NCI-H1105 treated with DMSO at 0.1 percent for 48 hours (cell line): ENCODE results near the gene TUBGCP2.
"Not testable (repeated sequence)": the region's sequence is repeated elsewhere in the genome, so short reads cannot be mapped to it uniquely, and the experiment has no call there.

ENCODE experiments used
- DNase-seq: peaks from one replicate; lab custom pipeline; 2025; lab: John Stamatoyannopoulos, UW

Gene TUBGCP2

DNA sequence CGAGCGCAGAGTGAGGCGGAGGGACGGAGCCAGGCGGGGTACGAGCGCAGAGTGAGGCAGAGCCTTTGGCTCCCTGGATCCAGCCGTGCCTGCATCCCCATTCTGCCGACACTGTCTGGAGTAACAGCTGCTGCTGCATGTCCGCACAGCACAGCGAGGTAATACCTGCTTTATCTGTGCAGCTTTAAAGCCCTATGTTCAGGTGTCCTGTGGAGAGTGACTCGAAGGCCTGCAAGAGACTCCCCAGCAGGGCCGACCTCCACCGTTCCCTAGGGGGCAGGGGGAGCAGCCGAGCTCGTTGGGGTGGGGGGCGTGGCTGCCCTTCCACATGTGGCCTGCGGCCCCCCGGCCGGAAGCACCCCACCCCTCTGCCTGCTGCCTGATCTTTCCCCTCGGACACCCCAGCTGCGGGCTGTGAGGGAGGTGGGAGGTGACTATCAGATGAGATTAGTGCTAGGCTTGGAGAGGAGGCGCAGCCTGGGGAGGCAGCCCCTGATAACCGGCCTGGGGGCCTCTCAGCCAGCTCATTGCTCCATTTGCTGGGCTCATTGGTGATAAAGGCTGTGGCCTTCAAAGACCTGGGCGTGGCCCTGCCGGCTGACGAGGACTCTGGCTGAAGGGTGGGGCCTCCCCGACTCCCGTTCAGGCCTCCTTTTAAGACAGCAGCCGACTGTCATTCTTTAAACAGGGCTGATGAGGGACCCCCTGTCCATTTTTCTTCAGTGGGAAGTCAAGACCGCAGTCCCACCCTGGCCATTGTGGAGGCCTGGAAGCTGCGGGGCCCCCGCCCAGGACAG, 63.0 kb downstream of the TUBGCP2 start:
- DNase-seq, result no peak

DNA sequence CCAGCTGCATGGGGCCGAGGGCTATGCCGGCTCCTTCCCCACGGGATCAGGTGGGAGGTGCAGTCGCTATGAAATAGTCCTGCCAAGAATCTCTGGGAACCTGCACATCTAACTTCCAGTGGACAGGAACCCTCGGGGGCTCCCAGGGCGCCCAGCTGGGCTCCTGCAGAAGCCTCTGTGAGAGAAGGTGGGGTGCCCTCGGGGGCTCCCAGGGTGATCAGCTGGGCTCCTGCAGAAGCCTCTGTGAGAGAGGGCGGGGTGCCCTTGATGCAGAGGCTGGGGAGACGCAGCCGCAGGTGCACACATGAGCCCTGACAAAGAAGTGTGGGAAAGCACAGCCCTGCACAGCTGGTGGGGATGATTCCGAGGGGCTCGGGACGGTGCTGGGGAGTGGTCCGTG, 65.1 kb downstream of the TUBGCP2 start:
- DNase-seq, result no peak

DNA sequence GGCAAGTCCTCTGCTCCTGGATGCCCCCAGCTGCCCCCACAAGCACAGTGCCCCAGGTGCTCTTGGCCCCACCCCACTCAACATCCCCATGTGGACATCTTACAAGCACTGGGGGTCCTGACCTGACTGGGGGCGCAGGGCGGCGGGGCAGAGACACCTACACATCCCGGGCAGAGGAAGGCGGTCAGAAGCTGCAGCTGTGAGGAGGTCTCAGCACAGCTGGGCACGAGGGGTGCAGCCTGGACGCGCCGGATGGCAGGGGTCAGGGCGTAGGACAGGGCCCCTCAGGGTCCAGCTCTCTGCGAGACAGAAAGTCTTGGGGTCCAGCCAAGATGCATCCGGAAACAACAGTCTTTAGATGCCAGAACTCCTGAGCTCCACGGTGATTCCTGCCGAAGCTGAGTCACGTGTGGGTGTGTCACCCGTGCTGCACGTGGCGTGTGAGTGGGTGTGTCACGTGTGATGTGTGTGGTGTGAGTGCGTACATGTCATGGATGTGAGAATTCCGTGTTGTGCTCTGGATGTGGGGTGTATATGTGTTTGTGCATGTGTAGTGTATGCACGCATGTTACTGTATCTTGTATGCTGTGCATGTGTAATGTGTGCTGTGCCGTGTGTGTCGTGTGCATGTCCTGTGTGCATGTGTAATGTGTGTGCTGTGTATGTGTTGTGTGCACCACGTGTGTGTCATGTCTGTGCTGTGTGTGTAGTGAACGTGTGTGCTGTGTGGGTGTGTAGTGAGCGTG, 65.9 kb downstream of the TUBGCP2 start:
- no peak for DNase-seq

DNA sequence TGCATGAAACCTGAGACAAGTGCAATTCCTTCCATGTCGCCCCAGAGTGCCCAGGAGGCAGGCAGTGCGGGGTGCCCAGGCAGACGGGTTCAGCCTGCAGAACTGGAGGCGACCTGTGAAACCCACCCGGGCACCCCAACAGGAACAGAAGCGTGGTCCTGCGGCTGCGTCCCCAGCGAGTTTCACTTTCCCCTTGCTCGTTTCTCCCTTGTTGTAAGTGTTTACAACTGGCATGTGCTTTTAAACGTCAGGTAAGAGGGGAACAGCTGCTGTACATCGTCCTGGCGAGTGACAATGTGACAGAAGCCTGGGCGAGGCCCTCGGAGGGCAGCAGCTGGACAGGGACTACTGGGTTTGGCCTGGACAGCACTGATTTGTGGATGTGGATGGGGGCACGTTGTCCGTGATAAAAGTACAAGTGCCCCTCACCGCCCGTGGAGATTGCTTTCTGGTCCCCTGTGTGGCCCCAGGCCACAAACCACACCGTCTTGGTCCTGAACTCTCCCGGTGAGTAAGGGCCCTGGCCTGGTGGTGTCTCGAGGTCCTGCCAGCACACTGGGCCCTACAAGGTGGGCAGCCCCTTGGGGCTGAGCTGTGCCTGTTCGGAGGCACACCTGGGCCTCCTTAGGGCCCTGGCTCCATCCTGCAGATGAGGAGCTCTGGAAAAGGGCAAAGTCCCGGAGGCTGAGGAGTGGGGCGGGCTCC, 67.0 kb downstream of the TUBGCP2 start:
- DNase-seq, result no peak

DNA sequence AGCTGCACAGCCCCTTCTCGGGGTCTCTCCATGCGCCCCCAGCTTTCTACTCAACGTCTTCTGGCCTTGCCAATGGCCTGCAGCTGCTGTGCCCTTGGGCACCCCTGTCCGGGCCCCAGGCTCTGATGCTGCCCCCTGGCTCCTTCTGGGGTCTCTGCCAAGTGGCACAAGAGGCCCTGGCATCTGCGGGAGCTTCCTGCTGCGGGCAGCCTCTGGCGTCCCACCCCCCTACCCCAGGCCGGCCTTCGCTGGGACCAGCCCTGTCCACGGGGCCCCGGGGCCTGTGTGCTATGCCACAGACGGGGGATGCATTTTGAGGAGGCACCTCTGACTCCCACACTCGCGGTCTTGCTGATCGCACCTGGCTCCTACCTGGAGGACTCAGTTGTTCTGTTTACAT, 68.7 kb downstream of the TUBGCP2 start:
- no peak for DNase-seq

DNA sequence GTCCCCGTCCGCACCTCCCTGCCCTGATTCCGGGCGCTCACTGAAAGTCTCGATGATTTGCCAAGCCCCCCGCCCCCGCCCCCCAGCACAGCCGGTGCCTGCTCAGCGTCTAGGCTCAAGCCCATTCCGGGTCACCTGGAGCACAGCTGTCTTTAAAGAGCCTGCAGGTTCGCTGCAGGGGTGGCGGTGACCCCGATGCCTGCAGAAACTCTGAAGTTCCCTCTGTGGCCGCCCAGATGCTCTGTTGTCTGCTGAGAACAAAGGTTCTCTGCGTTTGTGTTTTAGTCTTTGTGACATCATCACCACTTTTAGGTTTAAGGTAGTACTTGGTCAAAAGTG, 70.2 kb downstream of the TUBGCP2 start:
- no peak for DNase-seq

DNA sequence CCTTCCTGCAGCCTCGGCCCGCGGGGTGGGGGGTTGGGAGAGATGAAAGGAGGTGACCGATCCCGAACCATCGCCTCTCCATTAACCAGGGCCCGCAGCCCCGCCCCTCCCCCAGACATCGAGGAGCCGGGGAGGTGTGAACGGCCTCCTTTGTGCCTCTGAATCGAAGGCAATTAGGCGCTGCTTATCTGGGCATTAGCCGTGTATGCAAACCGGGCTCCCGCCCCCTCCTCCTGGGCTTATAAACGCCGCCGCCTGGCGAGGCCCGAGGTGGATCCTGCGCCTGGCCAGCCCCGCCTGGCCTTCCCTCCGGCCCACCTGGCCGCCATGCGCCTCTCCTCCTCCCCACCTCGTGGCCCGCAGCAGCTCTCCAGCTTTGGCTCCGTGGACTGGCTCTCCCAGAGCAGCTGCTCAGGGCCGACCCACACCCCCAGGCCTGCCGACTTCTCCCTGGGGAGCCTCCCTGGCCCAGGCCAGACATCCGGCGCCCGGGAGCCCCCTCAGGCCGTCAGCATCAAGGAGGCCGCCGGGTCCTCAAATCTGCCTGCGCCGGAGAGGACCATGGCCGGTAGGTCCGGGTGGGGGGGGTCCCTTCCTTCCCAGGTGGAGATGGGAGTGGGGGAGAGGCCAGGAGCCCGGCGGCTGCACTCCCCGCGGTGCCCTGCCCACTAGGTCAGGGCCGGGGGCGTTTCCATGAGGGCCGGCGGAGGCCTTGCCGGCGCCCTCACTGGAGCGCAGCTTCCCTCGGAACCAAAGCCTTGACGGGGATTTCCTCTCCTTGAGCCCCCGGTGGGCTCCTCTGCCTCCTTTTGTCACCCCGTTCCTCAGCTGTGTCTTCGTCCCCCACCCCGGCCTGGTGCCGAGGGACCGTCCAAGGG, 70.8 kb downstream of the TUBGCP2 start, which contains the start of gene VENTX:
TSS of gene VENTX (plus strand) at position 268 of the 878 bp plus-strand sequence. CDS start at position 328, 60 bp downstream.
- DNase-seq, result peak; percentile 39

DNA sequence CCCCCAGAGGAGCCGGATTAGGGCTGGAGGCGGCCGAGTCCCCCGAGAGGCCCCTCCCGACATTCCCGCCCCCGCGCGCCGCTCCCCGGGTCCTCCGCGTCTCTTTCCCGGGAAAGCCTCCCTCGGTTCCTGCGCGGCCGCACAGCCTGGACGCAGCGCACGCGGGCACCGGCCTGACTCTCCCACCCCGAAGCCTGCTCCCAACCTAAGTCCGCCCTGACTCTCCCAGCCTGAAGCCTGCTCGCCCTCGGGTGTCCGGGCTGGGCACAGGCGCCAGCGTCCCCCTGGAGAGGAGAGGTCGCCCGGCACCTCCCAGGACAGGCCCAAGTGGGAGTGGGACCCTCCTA, 71.5 kb downstream of the TUBGCP2 start:
- DNase-seq, result no peak

DNA sequence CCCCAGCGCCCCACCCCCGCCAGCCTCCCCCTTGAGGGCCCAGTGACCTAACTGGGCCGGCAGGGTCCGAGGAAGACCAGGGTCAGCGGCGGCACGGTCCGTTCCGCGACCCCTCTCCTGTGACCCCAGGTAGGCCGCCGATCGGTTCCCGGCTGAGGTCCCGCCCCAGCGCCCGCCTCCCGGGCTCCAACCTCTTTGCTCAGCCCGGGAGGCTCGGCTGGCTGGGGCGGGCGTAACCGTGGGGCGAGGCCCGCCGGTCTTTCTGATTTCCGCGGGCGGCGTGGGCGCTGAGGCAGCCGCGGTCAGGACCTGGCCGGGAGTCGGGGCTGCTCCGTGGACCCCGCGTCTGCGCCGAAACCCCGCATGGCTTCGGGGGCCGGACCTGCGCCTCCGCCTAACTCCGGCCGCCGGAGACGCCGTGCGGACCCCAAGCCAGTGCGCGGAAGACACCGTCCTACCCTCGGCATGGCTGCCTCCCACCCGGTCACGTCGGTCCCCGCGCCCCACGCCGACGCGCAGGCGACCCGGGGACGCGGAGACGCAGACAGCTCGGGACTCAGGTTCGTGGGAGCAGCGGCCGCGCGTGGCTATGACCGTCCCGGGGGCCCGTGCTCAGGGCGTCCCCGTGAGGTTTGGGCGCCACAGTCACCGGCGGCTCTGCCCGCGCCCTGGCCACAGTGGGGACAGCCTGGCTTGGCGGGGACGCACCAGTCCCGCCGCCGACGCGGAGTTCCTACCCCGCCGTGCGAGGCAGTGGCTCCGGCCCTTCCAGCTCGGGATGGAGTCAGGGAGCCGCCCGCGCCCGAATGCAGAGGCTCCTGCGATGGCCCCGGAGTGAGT, 72.1 kb downstream of the TUBGCP2 start:
- no peak for DNase-seq

DNA sequence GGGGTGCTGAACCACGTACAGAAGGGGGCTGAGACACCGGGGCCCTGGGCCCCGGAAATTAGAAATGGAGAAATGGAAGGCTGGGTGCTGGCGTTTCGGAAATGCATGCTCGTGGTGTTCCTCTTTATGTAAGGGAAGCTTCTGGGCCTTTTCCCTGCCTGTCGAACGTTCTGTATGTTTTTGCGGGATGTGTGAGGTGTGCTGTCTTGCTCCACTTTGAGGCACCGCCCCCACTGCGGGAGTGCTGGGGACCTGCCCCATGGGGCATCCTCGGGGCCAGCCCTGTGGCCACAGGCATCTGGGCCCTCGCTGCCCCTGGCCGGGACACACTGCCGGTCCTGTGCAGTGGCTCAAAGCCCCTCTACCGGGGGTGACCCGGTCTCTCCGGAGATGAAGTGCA, 72.7 kb downstream of the TUBGCP2 start:
- no peak for DNase-seq

DNA sequence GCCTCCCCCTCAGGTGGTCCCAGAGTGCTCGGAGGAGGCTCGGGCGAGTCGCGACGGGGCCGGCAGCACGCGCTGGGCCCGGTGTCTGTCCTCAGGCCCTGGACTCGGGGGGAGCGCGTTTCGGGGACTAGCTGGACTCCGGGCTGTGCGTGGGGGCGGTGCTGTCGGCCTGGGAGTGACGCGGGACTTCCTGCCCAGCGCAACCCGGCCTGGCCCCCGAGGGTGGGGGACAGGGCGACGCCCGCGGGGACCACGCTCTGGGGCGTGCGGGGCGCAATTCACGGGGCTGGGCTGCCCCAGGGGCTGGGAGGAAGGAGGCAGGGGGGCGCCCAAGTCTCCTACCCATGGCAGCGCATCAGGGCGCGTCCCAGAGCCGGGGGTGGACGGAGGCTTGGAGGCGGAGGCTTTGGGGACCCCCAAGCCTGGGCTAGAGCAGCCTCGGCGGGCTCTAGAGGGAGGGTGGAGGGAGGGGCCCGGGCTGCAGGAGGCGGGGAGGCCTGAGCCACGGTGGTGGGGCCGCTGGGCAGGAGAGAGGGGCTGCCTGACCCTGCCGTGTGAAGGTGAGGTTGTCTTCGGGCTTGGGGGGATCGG, 73.3 kb downstream of the TUBGCP2 start:
- no peak for DNase-seq

DNA sequence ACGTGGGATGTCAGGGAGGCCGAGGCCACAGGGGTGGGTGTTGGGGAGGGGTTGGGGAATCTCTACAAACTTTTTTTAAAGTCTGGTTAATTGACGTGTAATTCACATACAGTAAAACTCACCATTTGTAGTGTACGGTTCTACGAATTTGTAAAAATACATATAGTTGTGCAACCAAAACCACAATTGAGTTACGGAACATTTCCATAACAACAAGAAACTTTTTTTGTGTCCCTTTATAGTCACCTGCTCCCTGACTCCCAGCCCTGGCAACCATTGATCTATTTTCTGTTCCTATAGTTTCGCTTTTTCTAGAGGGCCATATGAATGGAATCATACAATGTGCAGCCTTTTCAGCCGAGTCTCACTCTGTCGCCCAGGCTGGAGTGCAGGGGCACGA, 73.9 kb downstream of the TUBGCP2 start:
- DNase-seq, result not testable (repeated sequence)

DNA sequence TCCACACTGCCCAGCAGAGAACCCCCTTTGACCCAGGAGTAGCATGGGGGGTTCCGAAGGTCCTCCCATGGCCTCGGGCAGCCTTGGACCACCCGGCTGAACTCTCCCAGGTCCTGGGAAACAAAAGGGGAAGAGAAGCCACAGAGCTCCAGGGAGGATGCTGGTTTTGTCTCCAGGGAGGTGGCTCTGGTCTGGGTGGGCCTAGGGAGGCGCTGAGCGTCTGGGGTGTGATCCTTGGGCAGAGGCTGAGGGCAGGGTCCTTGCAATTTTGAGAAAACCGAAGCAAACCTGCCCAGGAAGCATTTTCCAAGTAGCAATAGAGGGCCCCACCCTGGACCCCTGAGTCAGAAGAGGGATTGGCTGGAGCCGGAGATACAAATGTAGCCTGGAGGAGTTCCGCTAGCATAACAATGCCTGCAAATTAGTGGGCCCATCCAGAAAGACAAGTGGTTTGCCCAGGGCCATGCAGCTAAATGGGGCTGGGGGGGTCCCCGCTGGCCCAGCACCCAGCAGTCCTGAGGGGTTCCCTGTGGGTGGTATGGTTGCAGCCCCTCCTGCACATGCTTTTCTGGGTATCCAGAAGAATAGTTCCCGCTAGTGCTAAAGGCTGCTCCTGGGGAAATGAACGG, 76.6 kb downstream of the TUBGCP2 start:
- no peak for DNase-seq

DNA sequence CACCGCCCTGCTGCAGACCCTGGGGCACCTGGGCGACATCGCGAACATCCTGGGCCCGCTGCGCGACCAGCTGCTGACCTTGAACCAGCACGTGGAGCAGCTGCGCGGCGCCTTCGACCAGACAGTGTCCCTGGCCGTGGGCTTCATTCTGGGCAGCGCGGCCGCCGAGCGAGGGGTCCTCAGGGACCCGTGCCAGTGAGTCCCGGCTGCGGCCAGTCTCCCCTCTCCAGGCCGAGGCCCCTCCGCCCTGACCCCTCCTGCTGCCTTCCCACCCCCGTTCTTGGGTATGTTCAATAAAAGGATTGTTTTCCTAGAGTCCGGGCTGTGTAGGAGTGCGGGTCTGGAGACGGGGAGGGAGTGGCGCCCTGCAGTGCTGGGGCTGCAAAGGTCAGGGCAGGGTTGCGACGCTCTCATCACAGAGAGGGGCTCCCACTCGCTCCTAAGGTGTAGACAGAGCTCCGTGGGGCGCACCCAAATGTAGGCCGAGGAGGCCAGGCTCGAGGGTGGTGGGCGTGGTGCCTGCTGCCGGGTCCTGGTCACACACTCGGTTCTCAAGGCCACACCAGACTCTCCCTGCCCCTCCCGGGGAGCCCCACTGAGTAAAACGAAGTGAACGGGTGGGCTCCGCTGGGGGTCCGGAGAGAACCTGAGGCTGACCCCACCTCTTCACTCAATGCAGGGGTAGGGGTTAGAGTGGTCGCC, 77.3 kb downstream of the TUBGCP2 start:
- DNase-seq, result no peak

DNA sequence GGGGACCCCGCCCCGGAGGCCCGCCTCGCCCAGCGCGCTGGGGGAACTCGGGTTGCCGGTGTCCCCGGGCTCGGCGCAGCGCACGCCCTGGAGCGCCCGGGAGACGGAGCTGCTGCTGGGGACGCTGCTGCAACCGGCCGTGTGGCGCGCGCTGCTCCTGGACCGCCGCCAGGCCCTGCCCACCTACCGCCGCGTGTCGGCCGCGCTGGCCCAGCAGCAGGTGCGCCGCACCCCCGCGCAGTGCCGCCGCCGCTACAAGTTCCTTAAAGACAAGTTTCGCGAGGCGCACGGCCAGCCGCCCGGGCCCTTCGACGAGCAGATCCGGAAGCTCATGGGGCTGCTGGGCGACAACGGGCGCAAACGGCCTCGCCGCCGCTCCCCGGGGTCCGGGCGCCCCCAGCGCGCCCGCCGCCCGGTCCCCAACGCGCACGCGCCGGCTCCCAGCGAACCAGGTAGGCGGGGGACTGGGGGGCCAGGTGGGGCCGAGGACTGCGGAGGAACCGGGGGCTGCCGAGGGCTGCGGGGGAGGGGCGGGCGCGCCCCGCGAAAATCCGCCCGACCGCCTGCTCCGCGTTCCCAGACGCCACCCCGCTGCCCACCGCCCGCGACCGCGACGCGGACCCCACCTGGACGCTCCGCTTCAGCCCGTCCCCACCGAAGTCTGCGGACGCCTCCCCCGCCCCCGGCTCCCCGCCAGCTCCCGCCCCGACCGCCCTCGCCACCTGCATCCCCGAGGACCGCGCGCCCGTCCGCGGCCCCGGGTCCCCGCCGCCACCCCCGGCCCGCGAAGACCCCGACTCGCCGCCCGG, 78.1 kb downstream of the TUBGCP2 start:
- DNase-seq, result peak; percentile 26

DNA sequence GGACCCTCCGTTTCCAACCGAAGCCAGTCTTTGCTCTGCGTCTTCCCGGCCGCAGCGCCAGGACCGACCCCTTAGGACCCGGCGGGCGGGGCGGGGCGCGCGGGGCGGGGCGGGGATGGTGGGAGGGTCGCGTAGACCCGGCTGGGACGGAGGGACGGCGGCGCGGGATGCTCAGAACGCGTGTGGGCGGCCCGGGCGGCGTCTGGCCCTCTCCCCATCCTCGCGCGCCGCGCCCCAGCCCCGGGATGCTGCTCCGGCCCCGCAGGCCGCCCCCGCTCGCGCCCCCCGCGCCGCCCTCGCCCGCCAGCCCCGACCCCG, 78.7 kb downstream of the TUBGCP2 start, which contains the start of gene UTF1:
TSS of gene UTF1 (plus strand) at position 174 of the 318 bp plus-strand sequence. CDS start at position 246, 72 bp downstream.
- DNase-seq, result no peak

DNA sequence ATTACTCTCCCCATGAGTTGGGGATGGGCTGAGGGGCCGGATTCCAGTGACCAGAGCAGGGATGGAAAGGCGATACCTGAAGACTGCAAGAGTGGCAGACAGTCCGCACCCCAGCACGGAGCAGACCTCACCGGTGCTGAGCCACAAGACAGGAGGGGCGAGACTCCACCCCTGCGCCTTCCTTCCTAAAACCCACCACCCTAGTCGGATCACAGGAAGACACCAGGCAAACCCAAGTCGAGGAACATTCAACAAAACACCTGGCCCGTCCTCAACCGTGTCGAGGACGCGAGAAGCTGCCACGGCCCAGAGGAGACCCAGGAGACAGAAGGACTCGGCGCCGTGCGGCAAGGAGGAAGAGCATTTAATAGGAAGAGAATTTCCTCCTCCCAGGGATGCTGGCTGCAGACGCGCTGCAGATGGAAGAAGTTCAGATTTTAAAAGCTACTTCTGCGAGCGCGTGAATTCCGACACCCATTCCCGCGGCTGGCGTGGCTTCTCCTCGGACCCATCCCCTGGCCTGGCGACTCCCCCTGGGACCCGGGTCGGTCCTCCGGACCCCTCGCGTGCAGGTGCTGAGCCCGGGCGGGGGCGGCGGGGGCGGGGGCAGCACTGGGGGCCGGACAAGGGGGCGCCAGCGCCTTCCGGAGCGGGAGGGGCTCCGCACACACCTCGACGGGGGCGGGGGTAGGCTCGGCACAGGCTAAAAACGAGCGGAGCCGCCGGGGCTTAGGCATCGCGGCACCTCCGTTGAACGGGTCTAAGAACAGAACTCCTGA, 79.2 kb downstream of the TUBGCP2 start:
- no peak for DNase-seq
